GM23338 (cell line): ENCODE results near the gene ZBTB1.

Source experiments
- CREB1 ChIP-seq: fragments of 250-450 bp; sonication (Bioruptor Pico); IDR thresholded peaks from 2 replicates; pipeline ENCODE4 v1.5.0; 2020; ENCODE audit warnings: low read depth, mild to moderate bottlenecking, moderate library complexity
- CTCF ChIP-seq, 2 experiments: fragments of 200-600 bp in 1 of 2; sonication (generic) in 1 of 2; conservative IDR thresholded peaks; 2 replicates each; pipeline versions ENCODE4 v1.5.1 to v1.6.1; 2016 to 2017; ENCODE audit warnings: antibody characterized with exemption in 2 of 2, low read depth in 2 of 2, mild to moderate bottlenecking in 2 of 2, moderate library complexity in 1 of 2
- EZH2 ChIP-seq: fragments of 200-600 bp; sonication (generic); IDR thresholded peaks from one replicate; pipeline ENCODE4 v1.8.0; 2017; ENCODE audit warnings: antibody characterized with exemption, mild to moderate bottlenecking, low read depth; ENCODE audit not compliant: unreplicated experiment
- EZH2phosphoT487 ChIP-seq: fragments of 200-600 bp; sonication (generic); IDR thresholded peaks from one replicate; pipeline ENCODE4 v1.8.1; 2018; ENCODE audit warnings: antibody characterized with exemption; ENCODE audit not compliant: unreplicated experiment
- JUNB ChIP-seq: IDR thresholded peaks from one replicate; pipeline ENCODE4 v1.6.1; 2016; ENCODE audit warnings: antibody characterized with exemption; ENCODE audit not compliant: unreplicated experiment
- POLR2AphosphoS5 ChIP-seq: IDR thresholded peaks from 2 replicates; pipeline ENCODE4 v1.6.1; 2016; ENCODE audit warnings: antibody characterized with exemption, low read depth
- REST ChIP-seq: IDR thresholded peaks from one replicate; pipeline ENCODE4 v1.6.1; 2018; ENCODE audit warnings: antibody characterized with exemption; ENCODE audit not compliant: unreplicated experiment
- STAT1 ChIP-seq: IDR thresholded peaks from one replicate; pipeline ENCODE4 v1.6.1; 2016; ENCODE audit warnings: antibody characterized with exemption; ENCODE audit not compliant: unreplicated experiment
- ZNF114 ChIP-seq: fragments of 250-450 bp; sonication (Bioruptor Pico); IDR thresholded peaks from 2 replicates; pipeline ENCODE4 v1.5.0; 2020; ENCODE audit warnings: mild to moderate bottlenecking, moderate library complexity
- ZNF331 ChIP-seq: fragments of 250-450 bp; sonication (Bioruptor Pico); IDR thresholded peaks from 2 replicates; pipeline ENCODE4 v1.5.0; 2020; ENCODE audit warnings: low read depth, mild to moderate bottlenecking, moderate library complexity

GRCh38 chr14:64459405-64460136 lies 45.0 kb upstream of the ZBTB1 start:
- TF ChIP-seq ZNF114 (CRISPR knock-in tag) (no peak), POLR2AphosphoS5 (no peak), CTCF (conservative IDR thresholded peaks at IDR 0.05; ENCODE audit: low read depth in 2 of 2) (no peak), EZH2 (no peak), CREB1 (CRISPR knock-in tag) (no peak), EZH2phosphoT487 (no peak), STAT1 (no peak), REST (no peak), JUNB (no peak), ZNF331 (CRISPR knock-in tag) (no peak)
